Tibial nerve (tissue), 4 donors: Measurements from ENCODE around the gene STARD13. TPM values are rescaled to one million over a fixed set of nuclear protein-coding genes. Genes with fewer than 3 reads are reported as not detected.

Source experiments
- DNase-seq, 2 donors: peaks; one replicate each; pipeline ENCODE4 v3.0.0-alpha.2; 2019; ENCODE audit warnings: low spot score in 2 of 2
- H3K27ac ChIP-seq, 4 donors: fragments of 200-600 bp; sonication (generic) in 3 of 4; one replicate each; pipeline ENCODE4 v1.5.1; 2017 to 2019; ENCODE audit warnings: mild to moderate bottlenecking in 1 of 4
- H3K27me3 ChIP-seq, 2 donors: fragments of 200-600 bp; sonication (generic) in 1 of 2; one replicate each; pipeline versions ENCODE4 v1.5.1 to v1.6.0; 2017 to 2019
- H3K36me3 ChIP-seq, 3 donors: fragments of 200-600 bp; sonication (generic); one replicate each; pipeline ENCODE4 v1.5.1; 2018 to 2019
- H3K4me1 ChIP-seq, 4 donors: fragments of 200-600 bp; sonication (generic) in 3 of 4; one replicate each; pipeline ENCODE4 v1.5.1; 2017 to 2019
- H3K4me3 ChIP-seq, 4 donors: fragments of 200-600 bp; sonication (generic) in 3 of 4; one replicate each; pipeline ENCODE4 v1.5.1; 2017 to 2019; ENCODE audit warnings: mild to moderate bottlenecking in 1 of 4, moderate library complexity in 1 of 4
- H3K9me3 ChIP-seq, 4 donors: fragments of 200-600 bp; sonication (generic) in 3 of 4; one replicate each; pipeline ENCODE4 v1.5.1; 2017 to 2019
- CTCF ChIP-seq, 5 experiments: fragments of 200-600 bp in 3 of 5; fragments of 450-650 bp in 2 of 5; sonication (generic) in 3 of 5; IDR thresholded peaks; one replicate each; pipeline ENCODE4 v1.5.1; 2016 to 2019; ENCODE audit warnings: antibody characterized with exemption in 5 of 5, mild to moderate bottlenecking in 3 of 5, moderate library complexity in 2 of 5
- EP300 ChIP-seq, 2 donors: sonication (generic); formaldehyde crosslinking; IDR thresholded peaks; one replicate each; pipeline ENCODE4 v1.6.1; 2017; ENCODE audit warnings: antibody characterized with exemption in 2 of 2, mild to moderate bottlenecking in 1 of 2
- POLR2A ChIP-seq, 2 donors: fragments of 450-650 bp; IDR thresholded peaks; one replicate each; pipeline ENCODE4 v1.6.1; 2017; ENCODE audit warnings: antibody characterized with exemption in 2 of 2, mild to moderate bottlenecking in 2 of 2, moderate library complexity in 2 of 2
- WGBS, 2 donors: methylation state at CpG; one replicate each; pipeline ENCODE4 v1.1.5; 2018; 5-methylcytosine and 5-hydroxymethylcytosine counted together
- total RNA-seq, 4 donors: library from RNA; depleted of rRNA; stranded (reverse); fragments of >200 nt; gene quantifications; one replicate each; pipeline ENCODE4 v1.1.0, GENCODE V29; 2016

Gene STARD13
- total RNA-seq, 4 donors from 2014 or later, result 52.7 to 125 (median 80.0) TPM

GRCh38 chr13:33147832-33148231 lies 137.7 kb downstream of the STARD13 start:
- 88 to 89% methylated on average over 3 of the region's 3 CpGs for WGBS, 2 donors
- Histone ChIP-seq H3K27ac (no peak overlapping the region), H3K36me3 (peaks cover 0 to 19% (median 0%) of the 10 kb centered on the region in 3 donors), H3K4me3 (no peak overlapping the region), H3K9me3 (no peaks in the 10 kb centered on the region), H3K4me1 (peaks cover 0 to 56% (median 8%) of the 10 kb centered on the region in 4 donors), H3K27me3 (no peaks in the 10 kb centered on the region)
- no peak for DNase-seq
- TF ChIP-seq EP300 (IDR thresholded peaks at IDR 0.05), result no peak
- no peak for TF ChIP-seq CTCF (IDR thresholded peaks at IDR 0.05)
- TF ChIP-seq POLR2A (IDR thresholded peaks at IDR 0.05), result no peak

GRCh38 chr13:33146843-33147611 lies 138.5 kb downstream of the STARD13 start:
- peaks cover 0 to 22% (median 0%) of the 10 kb centered on the region in 3 donors for H3K36me3 ChIP-seq
- H3K4me3 ChIP-seq, result no peak overlapping the region
- TF ChIP-seq POLR2A (IDR thresholded peaks at IDR 0.05), result no peak
- TF ChIP-seq EP300 (IDR thresholded peaks at IDR 0.05), result no peak
- no peak for TF ChIP-seq CTCF (IDR thresholded peaks at IDR 0.05)
- H3K27ac ChIP-seq, result no peak overlapping the region
- peaks cover 0 to 50% (median 7%) of the 10 kb centered on the region in 4 donors for H3K4me1 ChIP-seq
- WGBS, 2 donors, result 70 to 77% methylated on average over 4 of the region's 4 CpGs
- H3K27me3 ChIP-seq, result no peaks in the 10 kb centered on the region
- DNase-seq, result no peak
- no peaks in the 10 kb centered on the region for H3K9me3 ChIP-seq

- no peak overlapping the region for H3K4me3 ChIP-seq
- H3K36me3 ChIP-seq, result peaks cover 0 to 14% (median 0%) of the 10 kb centered on the region in 3 donors
- peak overlapping the region in 1 of 4 donors; percentile 13 for H3K27ac ChIP-seq
- peaks cover 0 to 50% (median 13%) of the 10 kb centered on the region in 4 donors for H3K4me1 ChIP-seq
- TF ChIP-seq POLR2A (IDR thresholded peaks at IDR 0.05) (no peak), CTCF (IDR thresholded peaks at IDR 0.05) (no peak), EP300 (IDR thresholded peaks at IDR 0.05) (no peak)
- WGBS, 2 donors, result 85 to 89% methylated on average over 4 of the region's 4 CpGs
- no peaks in the 10 kb centered on the region for H3K9me3 ChIP-seq
- H3K27me3 ChIP-seq, result no peaks in the 10 kb centered on the region
- no peak for DNase-seq
Observed at GRCh38 chr13:33145667-33146066, 139.9 kb downstream of the STARD13 start.

GRCh38 chr13:33144358-33144784 lies 141.2 kb downstream of the STARD13 start:
- no peak for TF ChIP-seq CTCF (IDR thresholded peaks at IDR 0.05)

GRCh38 chr13:33139780-33140535 lies 145.6 kb downstream of the STARD13 start:
- H3K27ac ChIP-seq, result peak overlapping the region in 2 of 4 donors; percentile 69 to 79
- no peaks in the 10 kb centered on the region for H3K27me3 ChIP-seq
- TF ChIP-seq EP300 (IDR thresholded peaks at IDR 0.05), result no peak
- no peak for TF ChIP-seq CTCF (IDR thresholded peaks at IDR 0.05)
- no peak for TF ChIP-seq POLR2A (IDR thresholded peaks at IDR 0.05)
- 42 to 44% methylated on average over 7 of the region's 7 CpGs for WGBS, 2 donors
- no peaks in the 10 kb centered on the region for H3K9me3 ChIP-seq
- H3K36me3 ChIP-seq, result peaks cover 0 to 51% (median 0%) of the 10 kb centered on the region in 3 donors
- no peak for DNase-seq
- peaks cover 0 to 62% (median 24%) of the 10 kb centered on the region in 4 donors for H3K4me1 ChIP-seq
- no peak overlapping the region for H3K4me3 ChIP-seq

More at GRCh38 chr13:33144358-33144784, 141.2 kb downstream of the STARD13 start:
- WGBS, 2 donors, result 91 to 94% methylated on average over 7 of the region's 7 CpGs
- H3K36me3 ChIP-seq, result peaks cover 0 to 14% (median 0%) of the 10 kb centered on the region in 3 donors
- H3K27ac ChIP-seq, result peak overlapping the region in 1 of 4 donors; percentile 21
- peaks cover 0 to 56% (median 19%) of the 10 kb centered on the region in 4 donors for H3K4me1 ChIP-seq
- no peaks in the 10 kb centered on the region for H3K27me3 ChIP-seq
- H3K4me3 ChIP-seq, result no peak overlapping the region
- DNase-seq, result no peak
- H3K9me3 ChIP-seq, result no peaks in the 10 kb centered on the region
